HG02678 (cell line): ENCODE data around the gene METTL26.

Experiments
- ATAC-seq: cut with Tn5 transposase; IDR thresholded peaks from one replicate; pipeline ENCODE4 v1.9.1; 2021; ENCODE audit warnings: mild to moderate bottlenecking, moderate library complexity; ENCODE audit not compliant: unreplicated experiment

METTL26 gene

DNA sequence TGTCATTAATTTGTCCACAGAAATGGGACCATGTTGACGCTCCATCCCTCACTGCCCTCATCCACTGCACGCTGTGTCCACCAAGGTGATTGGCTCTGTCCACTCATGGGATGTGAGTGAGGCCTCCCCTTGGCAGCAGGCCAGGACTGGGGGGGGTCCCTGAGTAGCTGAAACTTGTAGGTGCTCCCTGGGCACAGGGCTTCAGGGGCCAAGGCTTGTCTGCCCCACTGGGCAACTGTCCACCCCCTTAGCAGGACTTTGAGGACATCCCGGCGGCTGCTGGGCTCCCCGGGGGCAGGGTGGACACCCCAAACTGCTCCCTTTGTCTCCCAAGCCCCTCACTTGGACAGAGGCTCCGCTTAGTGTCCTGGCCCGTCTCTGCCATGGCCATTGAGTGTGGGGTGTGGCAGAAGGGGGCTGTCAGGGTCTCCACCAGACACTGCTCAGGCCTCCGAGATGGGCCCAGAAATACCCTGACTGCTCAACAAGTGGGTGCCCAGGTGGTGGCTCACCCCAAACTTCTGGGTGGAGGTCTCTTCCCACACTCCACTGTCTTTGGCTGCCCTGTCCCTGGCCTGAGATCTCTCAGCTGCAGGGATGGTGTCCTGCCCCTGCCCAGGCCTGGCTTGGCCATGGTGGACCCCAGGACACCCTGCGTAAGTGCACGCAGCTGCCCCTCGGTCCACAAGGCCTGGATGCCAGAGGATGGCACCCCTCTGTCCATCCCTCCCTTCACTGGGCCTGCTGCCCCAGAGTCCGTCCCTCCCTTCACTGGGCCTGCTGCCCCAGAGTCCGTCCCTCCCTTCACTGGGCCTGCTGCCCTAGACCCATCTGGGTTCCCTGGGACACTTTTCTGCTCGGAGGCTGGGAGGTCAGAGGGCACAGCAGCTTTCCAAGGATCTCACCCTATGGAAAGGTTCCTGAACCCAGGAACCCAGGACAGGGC lies 49.2 kb downstream of the METTL26 start:
- no peak for ATAC-seq

GRCh38 chr16:586047-586644 lies 50.0 kb downstream of the METTL26 start:
- ATAC-seq: no peak

DNA sequence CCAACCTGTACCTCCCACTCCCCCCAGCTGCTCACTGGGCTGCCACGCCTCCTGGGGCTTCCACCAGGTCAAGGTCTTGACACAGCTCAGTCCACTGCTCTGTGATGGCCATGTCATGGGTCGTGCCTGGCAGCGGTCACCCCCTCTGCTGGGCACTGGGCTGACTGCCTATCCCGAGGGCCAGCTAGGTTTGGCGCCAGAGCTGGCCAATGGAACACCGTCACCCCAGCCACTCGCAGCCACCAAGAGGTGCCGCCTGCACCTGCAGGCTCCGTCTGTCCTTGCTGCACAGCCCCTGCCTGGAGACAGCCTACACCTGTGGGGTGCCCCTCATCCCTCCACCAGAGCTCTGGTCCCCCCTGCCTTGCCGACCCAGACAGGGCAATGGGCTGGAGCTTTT lies 50.8 kb downstream of the METTL26 start:
- no peak for ATAC-seq
